Activated CD4-positive, alpha-beta T cell treated with anti-CD3 and anti-CD28 coated beads, Interleukin-2, amount 50 U/mL, for 16 hours (primary cell): Measurements from ENCODE around the gene AKT3.

ENCODE experiments used
- DNase-seq: peaks from one replicate; pipeline ENCODE4 v3.0.0-alpha.2; 2020

AKT3 gene

GRCh38 chr1:243482141-243483022 lies 367.7 kb downstream of the AKT3 start:
- no peak for DNase-seq

GRCh38 chr1:243481101-243481500 lies 368.9 kb downstream of the AKT3 start:
- no peak for DNase-seq

GRCh38 chr1:243477731-243478290 lies 372.2 kb downstream of the AKT3 start:
- no peak for DNase-seq

- no peak for DNase-seq
Observed at GRCh38 chr1:243475966-243476365, 374.1 kb downstream of the AKT3 start.

- DNase-seq = no peak
Observed at GRCh38 chr1:243474906-243475305, 375.1 kb downstream of the AKT3 start.

- DNase-seq = no peak
Observed at GRCh38 chr1:243474136-243474881, 375.7 kb downstream of the AKT3 start.

- no peak for DNase-seq
Observed at GRCh38 chr1:243473227-243474135, 376.6 kb downstream of the AKT3 start.

- no peak for DNase-seq
Observed at GRCh38 chr1:243471754-243472745, 378.0 kb downstream of the AKT3 start.

- DNase-seq = no peak
Observed at GRCh38 chr1:243471026-243471685, 378.9 kb downstream of the AKT3 start.

- DNase-seq = no peak
Observed at GRCh38 chr1:243470502-243470901, 379.5 kb downstream of the AKT3 start.

GRCh38 chr1:243469497-243469896 lies 380.5 kb downstream of the AKT3 start:
- no peak for DNase-seq

- DNase-seq = peak; percentile 11
Observed at GRCh38 chr1:243465738-243466137, 384.3 kb downstream of the AKT3 start.

GRCh38 chr1:243465081-243465480 lies 385.0 kb downstream of the AKT3 start:
- DNase-seq = no peak

- DNase-seq = no peak
Observed at GRCh38 chr1:243462929-243463697, 386.9 kb downstream of the AKT3 start.

GRCh38 chr1:243461700-243462099 lies 388.3 kb downstream of the AKT3 start:
- no peak for DNase-seq

GRCh38 chr1:243459059-243459458 lies 391.0 kb downstream of the AKT3 start:
- DNase-seq = no peak

GRCh38 chr1:243457363-243457982 lies 392.6 kb downstream of the AKT3 start:
- DNase-seq = no peak

GRCh38 chr1:243455760-243456651 lies 394.0 kb downstream of the AKT3 start:
- no peak for DNase-seq
